PFSK-1 (cell line): Measurements from ENCODE around the gene KLK10.

Experiments used
- FOXP2 ChIP-seq: optimal IDR thresholded peaks from 2 replicates; pipeline ENCODE3; 2011; ENCODE audit warnings: borderline replicate concordance, control low read depth, inconsistent platforms; ENCODE audit not compliant: insufficient read depth; ENCODE audit errors: extremely low read length, extremely low read depth
- POLR2AphosphoS5 ChIP-seq: IDR thresholded peaks from 2 replicates; pipeline ENCODE4 v1.6.1; 2012; ENCODE audit warnings: low read depth, mild to moderate bottlenecking, control low read depth, low read length, moderate library complexity
- REST ChIP-seq, 2 experiments: IDR thresholded peaks; 2 replicates each; pipeline versions ENCODE4 v1.6.1 to v1.8.0; 2011 to 2012; ENCODE audit warnings: low read depth in 2 of 2, low read length in 2 of 2, control low read depth in 1 of 2, inconsistent platforms in 1 of 2, mild to moderate bottlenecking in 1 of 2, moderate library complexity in 1 of 2; ENCODE audit not compliant: insufficient read depth in 1 of 2
- SIN3A ChIP-seq: IDR thresholded peaks from 2 replicates; pipeline ENCODE4 v1.6.1; 2012; ENCODE audit warnings: mild to moderate bottlenecking, low read length, moderate library complexity, borderline replicate concordance; ENCODE audit not compliant: insufficient read depth
- TAF1 ChIP-seq: IDR thresholded peaks from 2 replicates; pipeline ENCODE4 v1.6.1; 2012; ENCODE audit warnings: low read length, control low read depth, borderline replicate concordance; ENCODE audit not compliant: insufficient read depth

The KLK10 gene

GRCh38 chr19:51024924-51025323, 5.4 kb upstream of the KLK10 start:
- TF ChIP-seq TAF1 (no peak), FOXP2 (no peak), POLR2AphosphoS5 (no peak), SIN3A (no peak), REST (IDR thresholded peaks at IDR 0.05; ENCODE audit: insufficient read depth in 1 of 2, low read depth in 2 of 2, low read length in 2 of 2) (no peak)

GRCh38 chr19:51023946-51024345, 4.4 kb upstream of the KLK10 start:
- TF ChIP-seq SIN3A (no peak), REST (IDR thresholded peaks at IDR 0.05; ENCODE audit: insufficient read depth in 1 of 2, low read depth in 2 of 2, low read length in 2 of 2) (no peak), POLR2AphosphoS5 (no peak), FOXP2 (no peak), TAF1 (no peak)

- TF ChIP-seq REST (IDR thresholded peaks at IDR 0.05; ENCODE audit: insufficient read depth in 1 of 2, low read depth in 2 of 2, low read length in 2 of 2) (no peak), SIN3A (no peak), POLR2AphosphoS5 (no peak), FOXP2 (no peak), TAF1 (no peak)
Measured at GRCh38 chr19:51022526-51022925, 3.0 kb upstream of the KLK10 start.

- TF ChIP-seq SIN3A (no peak), TAF1 (no peak), FOXP2 (no peak), POLR2AphosphoS5 (no peak), REST (IDR thresholded peaks at IDR 0.05; ENCODE audit: insufficient read depth in 1 of 2, low read depth in 2 of 2, low read length in 2 of 2) (no peak)
Measured at GRCh38 chr19:51020988-51021651, 1.6 kb upstream of the KLK10 start.

GRCh38 chr19:51018745-51019543, 565 bp downstream of the KLK10 start:
- no peak for TF ChIP-seq SIN3A
- no peak for TF ChIP-seq TAF1
- TF ChIP-seq FOXP2, result no peak
- TF ChIP-seq POLR2AphosphoS5, result no peak
- TF ChIP-seq REST (IDR thresholded peaks at IDR 0.05; ENCODE audit: insufficient read depth in 1 of 2, low read depth in 2 of 2, low read length in 2 of 2), result no peak
